ENCODE results near the gene HRH2. TPM values are rescaled to one million over a fixed set of nuclear protein-coding genes. Genes with fewer than 3 reads are reported as not detected.
"Not testable (repeated sequence)": the region's sequence is repeated elsewhere in the genome, so short reads cannot be mapped to it uniquely, and the experiment has no call there.

Gene HRH2
- total RNA-seq, 4 donors from 2014 or later: 0.44 to 2.3 (median 1.4) TPM

DNA sequence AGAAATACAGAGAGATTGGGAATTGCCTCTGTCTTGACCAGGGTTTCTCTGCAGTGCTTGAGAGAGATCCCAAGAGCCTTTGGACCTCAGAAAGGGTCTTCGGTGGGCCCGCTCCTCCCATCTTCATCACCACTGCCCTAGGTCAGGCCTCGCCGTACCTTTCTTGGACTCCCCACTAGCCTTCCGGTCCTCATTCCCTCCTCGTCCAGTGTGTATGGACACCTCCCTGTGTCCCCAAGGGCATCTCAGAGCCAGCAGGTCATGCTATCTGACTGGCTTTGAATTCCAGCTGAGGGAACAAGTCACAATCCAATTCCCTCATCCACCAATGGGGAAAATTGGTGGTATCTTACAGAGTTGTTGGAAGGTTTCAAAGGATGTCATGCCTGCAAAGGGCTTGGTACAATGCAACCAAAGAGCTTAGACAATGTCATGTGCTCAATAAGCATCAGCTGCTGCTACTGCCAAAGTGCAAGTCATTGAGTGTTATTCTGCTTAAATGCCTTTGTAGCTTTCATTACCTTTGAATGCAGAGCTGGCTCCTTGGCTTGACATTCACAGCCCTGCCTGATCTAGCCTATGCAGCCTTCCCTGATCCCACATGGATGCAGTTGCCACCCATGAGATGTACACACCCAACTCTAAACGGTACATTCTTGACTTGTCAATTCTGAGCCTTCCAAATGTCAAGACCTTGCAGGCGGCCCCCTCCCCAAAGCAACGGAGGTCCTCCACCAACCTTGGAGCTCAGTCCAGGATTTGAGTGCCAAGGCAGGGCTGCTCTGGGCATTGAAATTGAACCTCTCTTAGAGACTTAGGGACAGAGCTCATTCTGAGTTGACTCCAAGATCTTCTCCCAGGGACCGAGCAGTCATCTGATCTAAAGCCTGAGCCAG, 58.0 kb downstream of the HRH2 start:
- H3K36me3 ChIP-seq: no peaks in the 10 kb centered on the region
- intact Hi-C loops (cut with DNase I): loop anchor here (10.0 kb wide), 1 partner anchor 181 kb away; no protein-coding TSS in a partner anchor
- 91 to 96% methylated on average over 10 of the region's 10 CpGs for WGBS, 2 donors
- no peaks in the 10 kb centered on the region for H3K27me3 ChIP-seq
- no peak overlapping the region for H3K4me3 ChIP-seq (replicated peaks in 1 of 3)
- no peaks in the 10 kb centered on the region for H3K9me3 ChIP-seq
- H3K4me1 ChIP-seq: no peaks in the 10 kb centered on the region
- DNase-seq: no peak
- no peak for TF ChIP-seq POLR2A (IDR thresholded peaks at IDR 0.05)
- TF ChIP-seq, protein P1, sequence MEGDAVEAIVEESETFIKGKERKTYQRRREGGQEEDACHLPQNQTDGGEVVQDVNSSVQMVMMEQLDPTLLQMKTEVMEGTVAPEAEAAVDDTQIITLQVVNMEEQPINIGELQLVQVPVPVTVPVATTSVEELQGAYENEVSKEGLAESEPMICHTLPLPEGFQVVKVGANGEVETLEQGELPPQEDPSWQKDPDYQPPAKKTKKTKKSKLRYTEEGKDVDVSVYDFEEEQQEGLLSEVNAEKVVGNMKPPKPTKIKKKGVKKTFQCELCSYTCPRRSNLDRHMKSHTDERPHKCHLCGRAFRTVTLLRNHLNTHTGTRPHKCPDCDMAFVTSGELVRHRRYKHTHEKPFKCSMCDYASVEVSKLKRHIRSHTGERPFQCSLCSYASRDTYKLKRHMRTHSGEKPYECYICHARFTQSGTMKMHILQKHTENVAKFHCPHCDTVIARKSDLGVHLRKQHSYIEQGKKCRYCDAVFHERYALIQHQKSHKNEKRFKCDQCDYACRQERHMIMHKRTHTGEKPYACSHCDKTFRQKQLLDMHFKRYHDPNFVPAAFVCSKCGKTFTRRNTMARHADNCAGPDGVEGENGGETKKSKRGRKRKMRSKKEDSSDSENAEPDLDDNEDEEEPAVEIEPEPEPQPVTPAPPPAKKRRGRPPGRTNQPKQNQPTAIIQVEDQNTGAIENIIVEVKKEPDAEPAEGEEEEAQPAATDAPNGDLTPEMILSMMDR (IDR thresholded peaks at IDR 0.05): no peak
- H3K27ac ChIP-seq: no peak overlapping the region

DNA sequence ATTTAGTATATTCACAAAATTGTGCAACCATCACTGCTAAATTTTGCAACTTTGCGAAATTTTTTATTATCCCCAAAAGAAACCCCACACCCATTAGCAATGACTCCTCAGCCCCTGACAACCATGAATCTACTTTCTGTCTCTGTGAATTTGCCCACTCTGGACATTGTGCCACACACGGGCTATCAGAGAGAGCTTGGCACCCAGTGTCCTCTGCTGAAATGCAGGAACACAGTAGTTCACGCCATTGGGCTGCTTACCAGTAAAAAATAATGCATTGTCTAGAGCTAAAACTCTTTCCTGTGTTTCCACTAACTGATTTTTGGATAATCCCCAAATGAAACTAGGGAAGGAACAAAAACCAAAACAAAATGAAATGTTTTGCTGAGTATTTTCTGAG, 60.0 kb downstream of the HRH2 start:
- H3K4me3 ChIP-seq (replicated peaks in 1 of 3): no peak overlapping the region
- H3K4me1 ChIP-seq: no peaks in the 10 kb centered on the region
- no peaks in the 10 kb centered on the region for H3K36me3 ChIP-seq
- WGBS, 2 donors: 84 to 86% methylated on average over 3 of the region's 3 CpGs
- DNase-seq: no peak
- TF ChIP-seq, protein P1 (IDR thresholded peaks at IDR 0.05): no peak
- no peak for TF ChIP-seq POLR2A (IDR thresholded peaks at IDR 0.05)
- no peaks in the 10 kb centered on the region for H3K9me3 ChIP-seq
- no peaks in the 10 kb centered on the region for H3K27me3 ChIP-seq
- intact Hi-C loops (cut with DNase I): loop anchor here (10.0 kb wide), 1 partner anchor 183 kb away; no protein-coding TSS in a partner anchor
- no peak overlapping the region for H3K27ac ChIP-seq

DNA sequence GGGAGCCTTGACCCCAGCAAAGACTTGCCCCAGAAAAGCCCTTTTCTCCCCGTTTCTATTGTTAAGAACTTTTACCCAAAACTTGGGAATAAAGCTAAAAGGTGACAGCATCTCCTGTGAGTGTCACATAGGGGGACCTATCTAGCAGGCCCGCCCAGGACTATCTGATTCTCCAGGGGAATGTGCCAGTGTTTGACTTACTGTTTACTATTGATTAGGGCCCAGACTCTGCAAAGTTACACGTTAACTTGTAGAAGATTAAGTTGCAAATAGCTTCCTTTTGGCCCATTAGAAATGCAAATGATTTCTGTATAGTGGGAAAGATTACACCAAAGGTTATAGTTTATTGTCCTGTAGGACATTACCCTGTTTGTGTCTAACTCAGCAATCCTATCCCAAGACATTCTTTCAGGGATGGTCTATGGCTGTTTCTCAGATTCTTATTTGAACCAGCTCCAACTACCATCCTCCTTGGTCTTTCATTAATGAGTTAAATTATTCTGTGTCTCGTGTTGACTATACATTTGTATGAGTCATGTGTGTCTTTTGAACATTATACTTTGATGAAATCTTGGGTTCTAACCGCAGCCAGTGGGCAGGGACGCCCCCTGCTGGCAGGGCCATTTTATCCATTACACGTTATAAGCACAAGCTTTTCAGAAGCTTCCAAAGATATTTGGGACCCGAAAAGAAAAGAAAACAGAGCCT, 60.7 kb downstream of the HRH2 start:
- Histone ChIP-seq H3K4me3 (replicated peaks in 1 of 3) (no peak overlapping the region), H3K36me3 (no peaks in the 10 kb centered on the region), H3K9me3 (no peaks in the 10 kb centered on the region), H3K27me3 (no peaks in the 10 kb centered on the region), H3K4me1 (no peaks in the 10 kb centered on the region), H3K27ac (no peak overlapping the region)
- intact Hi-C loops (cut with DNase I): loop anchor here (10.0 kb wide), 1 partner anchor 184 kb away; no protein-coding TSS in a partner anchor
- WGBS, 2 donors: 20 to 23% methylated on average over 8 of the region's 8 CpGs
- TF ChIP-seq, protein P1 (IDR thresholded peaks at IDR 0.05): peak in 5 of 6 experiments; percentile 47 to 67 (median 47)
- no peak for TF ChIP-seq POLR2A (IDR thresholded peaks at IDR 0.05)
- peak; percentile 50 to 56 for DNase-seq

DNA sequence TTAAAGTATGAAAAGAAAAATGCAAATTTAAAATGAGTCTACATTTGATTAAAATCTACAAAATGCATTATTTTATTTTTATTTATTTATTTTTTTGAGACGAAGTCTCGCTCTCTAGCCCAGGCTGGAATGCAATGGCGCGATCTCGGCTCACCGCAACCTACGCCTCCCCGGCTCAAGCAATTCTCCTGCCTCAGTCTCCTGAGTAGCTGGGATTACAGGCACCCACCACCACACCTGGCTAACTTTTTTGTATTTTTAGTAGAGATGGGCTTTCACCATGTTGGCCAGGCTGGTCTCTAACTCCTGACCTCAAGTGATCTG, 61.2 kb downstream of the HRH2 start:
- not testable (repeated sequence) for H3K27me3 ChIP-seq; H3K9me3 ChIP-seq; H3K4me3 ChIP-seq (replicated peaks in 1 of 3); DNase-seq; H3K27ac ChIP-seq; H3K4me1 ChIP-seq; H3K36me3 ChIP-seq
- 90 to 92% methylated on average over 8 of the region's 8 CpGs for WGBS, 2 donors
- intact Hi-C loops (cut with DNase I): loop anchor here (10.0 kb wide), 1 partner anchor 184 kb away; no protein-coding TSS in a partner anchor

DNA sequence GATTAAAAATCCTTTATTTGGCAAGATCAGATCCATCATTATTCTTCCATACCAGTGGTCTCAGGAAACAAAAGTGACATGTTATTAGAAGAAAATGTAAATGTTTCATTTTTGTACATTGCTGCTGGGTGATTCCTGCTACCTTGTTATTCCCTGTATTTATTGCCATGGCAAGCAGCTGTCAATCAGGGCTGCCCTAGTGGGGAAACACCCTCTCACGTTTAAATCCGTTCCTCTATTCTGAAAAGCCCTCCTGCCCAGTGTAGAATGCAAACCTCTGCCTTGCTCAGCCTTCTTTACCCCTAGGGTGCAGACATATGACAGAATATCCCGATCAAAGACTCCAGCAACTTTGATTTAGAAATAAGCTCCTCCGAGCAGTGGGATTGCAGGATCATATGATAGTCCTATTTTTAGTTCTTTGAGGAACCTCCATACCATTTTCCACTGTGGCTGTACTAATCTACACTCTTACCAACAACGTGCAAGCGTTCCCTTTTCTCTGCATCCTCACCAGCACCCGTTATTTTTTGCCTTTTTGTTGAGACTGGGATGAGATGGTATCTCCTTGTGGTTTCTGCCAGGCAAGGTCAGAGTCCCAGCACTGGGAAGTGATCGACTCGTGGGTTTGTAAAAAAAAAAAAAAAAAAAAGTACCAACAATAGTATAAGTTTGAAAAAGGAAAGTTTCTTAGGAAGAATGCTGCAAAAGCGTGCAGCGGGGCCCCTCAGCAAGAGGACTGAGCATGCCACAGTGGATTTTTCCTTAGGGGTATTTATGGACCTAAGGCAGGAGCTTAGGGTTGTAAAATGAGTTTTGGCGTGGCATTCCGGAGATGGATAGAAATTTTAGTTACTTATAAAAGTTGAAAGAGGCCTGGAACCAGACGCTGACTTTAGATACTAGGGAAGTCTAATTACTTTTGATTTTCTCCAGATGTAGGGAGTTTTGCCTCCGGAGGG, 66.7 kb downstream of the HRH2 start:
- Histone ChIP-seq H3K9me3 (no peaks in the 10 kb centered on the region), H3K27ac (no peak overlapping the region), H3K27me3 (no peaks in the 10 kb centered on the region), H3K4me1 (no peaks in the 10 kb centered on the region), H3K36me3 (no peaks in the 10 kb centered on the region), H3K4me3 (replicated peaks in 1 of 3) (no peak overlapping the region)
- intact Hi-C loops (cut with DNase I): no loop called here
- no peak for DNase-seq
- WGBS, 2 donors: 63 to 73% methylated on average over 15 of the region's 15 CpGs
- TF ChIP-seq, protein P1 (IDR thresholded peaks at IDR 0.05): no peak
- TF ChIP-seq POLR2A (IDR thresholded peaks at IDR 0.05): no peak
